Measurements from ENCODE around the gene DRD3. TPM values are rescaled to one million over a fixed set of nuclear protein-coding genes. Genes with fewer than 3 reads are reported as not detected.

The DRD3 gene
- polyA plus RNA-seq, 1 donor from 2014 or later: not detected

- Histone ChIP-seq H3K4me2 (ENCODE audit: low read length) (no peak overlapping the region), H3K4me3 (ENCODE audit: low read length) (peak overlapping the region; percentile 61), H2AFZ (ENCODE audit: low read depth, low read length) (peak overlapping the region; percentile 38)
These were observed 34.4 kb upstream of the DRD3 start for GRCh38 chr3:114213292-114213626.

DNA sequence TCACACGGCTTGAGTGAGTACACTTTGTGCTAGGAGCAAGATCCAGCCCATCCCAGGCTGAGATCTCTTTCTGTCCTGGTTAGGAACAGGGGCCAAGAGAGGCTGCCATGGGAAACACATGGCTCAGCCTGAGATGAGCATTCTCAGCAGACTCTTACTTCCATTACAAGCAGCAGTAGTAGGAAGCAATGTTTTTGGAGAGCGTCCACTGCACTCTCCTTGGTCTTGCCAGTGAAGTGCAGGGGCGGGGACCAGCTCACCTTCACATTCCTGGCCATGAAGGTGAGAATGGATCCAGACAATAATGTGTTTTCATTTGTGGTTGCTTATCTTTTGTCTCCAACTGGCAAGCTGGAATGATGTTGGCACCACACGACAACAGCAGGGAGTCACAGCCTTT, 33.8 kb upstream of the DRD3 start:
- peak overlapping the region; percentile 61 for H3K4me3 ChIP-seq (ENCODE audit: low read length)
- H3K9me3 ChIP-seq (ENCODE audit: low read length): no peaks in the 10 kb centered on the region
- no peak overlapping the region for H2AFZ ChIP-seq (ENCODE audit: low read depth, low read length)
- H3F3A ChIP-seq (ENCODE audit: insufficient read depth, low read length, poor library complexity, severe bottlenecking): no peaks in the 10 kb centered on the region
- no peaks in the 10 kb centered on the region for H3K79me2 ChIP-seq (replicated peaks; ENCODE audit: insufficient read depth, low read length)
- peak overlapping the region; percentile 72 for H3K9ac ChIP-seq (ENCODE audit: low read length)
- no peak for TF ChIP-seq MXI1 (conservative IDR thresholded peaks at IDR 0.05; ENCODE audit: poor library complexity, severe bottlenecking)
- H3K9me2 ChIP-seq (ENCODE audit: insufficient read depth, low read length): no peaks in the 10 kb centered on the region
- H3K4me2 ChIP-seq (ENCODE audit: low read length): no peak overlapping the region
- no peaks in the 10 kb centered on the region for H3K36me3 ChIP-seq (ENCODE audit: insufficient read depth, low read length)
- H3K27ac ChIP-seq (ENCODE audit: low read length): peak overlapping the region; percentile 94
- H3K27me3 ChIP-seq (ENCODE audit: insufficient read depth, low read depth, low read length): no peaks in the 10 kb centered on the region
- H4K20me1 ChIP-seq (ENCODE audit: insufficient read depth): no peaks in the 10 kb centered on the region

More at GRCh38 chr3:114213292-114213626, 34.4 kb upstream of the DRD3 start:
- no peak for TF ChIP-seq TAF1 (IDR thresholded peaks at IDR 0.05; ENCODE audit: low read depth)
- no peak for TF ChIP-seq EP300 (conservative IDR thresholded peaks at IDR 0.05; ENCODE audit: poor library complexity, severe bottlenecking)
- no peak for TF ChIP-seq RAD21 (conservative IDR thresholded peaks at IDR 0.05)
- TF ChIP-seq CTCF (IDR thresholded peaks at IDR 0.05; ENCODE audit: poor library complexity, severe bottlenecking): no peak
- no peak for TF ChIP-seq MXI1 (conservative IDR thresholded peaks at IDR 0.05; ENCODE audit: poor library complexity, severe bottlenecking)
- TF ChIP-seq POLR2AphosphoS5 (IDR thresholded peaks at IDR 0.05): no peak
- no peak for TF ChIP-seq SMC3 (conservative IDR thresholded peaks at IDR 0.05; ENCODE audit: poor library complexity)
- no peak for TF ChIP-seq REST (IDR thresholded peaks at IDR 0.05; ENCODE audit: borderline replicate concordance)
- TF ChIP-seq EZH2 (IDR thresholded peaks at IDR 0.05; ENCODE audit: borderline replicate concordance, insufficient read depth, low read length, poor library complexity, severe bottlenecking): no peak
- Histone ChIP-seq H4K20me1 (ENCODE audit: insufficient read depth) (no peaks in the 10 kb centered on the region), H3K27ac (ENCODE audit: low read length) (peak overlapping the region; percentile 94), H3K9ac (ENCODE audit: low read length) (peak overlapping the region; percentile 72), H3K9me3 (ENCODE audit: low read length) (no peaks in the 10 kb centered on the region), H3K36me3 (ENCODE audit: insufficient read depth, low read length) (no peaks in the 10 kb centered on the region), H3K79me2 (replicated peaks; ENCODE audit: insufficient read depth, low read length) (no peaks in the 10 kb centered on the region), H3K27me3 (ENCODE audit: insufficient read depth, low read depth, low read length) (no peaks in the 10 kb centered on the region), H3F3A (ENCODE audit: insufficient read depth, low read length, poor library complexity, severe bottlenecking) (no peaks in the 10 kb centered on the region), H3K9me2 (ENCODE audit: insufficient read depth, low read length) (no peaks in the 10 kb centered on the region)

- Histone ChIP-seq H3F3A (ENCODE audit: insufficient read depth, low read length, poor library complexity, severe bottlenecking) (no peaks in the 10 kb centered on the region), H3K79me2 (replicated peaks; ENCODE audit: insufficient read depth, low read length) (no peaks in the 10 kb centered on the region)
- no peak for TF ChIP-seq EZH2 (IDR thresholded peaks at IDR 0.05; ENCODE audit: borderline replicate concordance, insufficient read depth, low read length, poor library complexity, severe bottlenecking)
- no peak for TF ChIP-seq RAD21 (conservative IDR thresholded peaks at IDR 0.05)
- TF ChIP-seq CTCF (IDR thresholded peaks at IDR 0.05; ENCODE audit: poor library complexity, severe bottlenecking): no peak
- TF ChIP-seq MXI1 (conservative IDR thresholded peaks at IDR 0.05; ENCODE audit: poor library complexity, severe bottlenecking): no peak
- TF ChIP-seq SMC3 (conservative IDR thresholded peaks at IDR 0.05; ENCODE audit: poor library complexity): no peak
- no peak for TF ChIP-seq POLR2AphosphoS5 (IDR thresholded peaks at IDR 0.05)
- no peak for TF ChIP-seq EP300 (conservative IDR thresholded peaks at IDR 0.05; ENCODE audit: poor library complexity, severe bottlenecking)
- TF ChIP-seq REST (IDR thresholded peaks at IDR 0.05; ENCODE audit: borderline replicate concordance): no peak
- TF ChIP-seq TAF1 (IDR thresholded peaks at IDR 0.05; ENCODE audit: low read depth): no peak
These were observed 28.9 kb upstream of the DRD3 start for GRCh38 chr3:114207768-114208167.

More at GRCh38 chr3:114207768-114208167, 28.9 kb upstream of the DRD3 start:
- H2AFZ ChIP-seq (ENCODE audit: low read depth, low read length): no peak overlapping the region
- H4K20me1 ChIP-seq (ENCODE audit: insufficient read depth): no peaks in the 10 kb centered on the region
- no peaks in the 10 kb centered on the region for H3K27me3 ChIP-seq (ENCODE audit: insufficient read depth, low read depth, low read length)
- H3K36me3 ChIP-seq (ENCODE audit: insufficient read depth, low read length): no peaks in the 10 kb centered on the region
- no peak overlapping the region for H3K27ac ChIP-seq (ENCODE audit: low read length)
- no peak overlapping the region for H3K4me3 ChIP-seq (ENCODE audit: low read length)
- H3K9ac ChIP-seq (ENCODE audit: low read length): no peak overlapping the region
- H3K4me2 ChIP-seq (ENCODE audit: low read length): no peak overlapping the region
- no peaks in the 10 kb centered on the region for H3K9me2 ChIP-seq (ENCODE audit: insufficient read depth, low read length)
- H3K9me3 ChIP-seq (ENCODE audit: low read length): no peaks in the 10 kb centered on the region
